Progenitor cell of endocrine pancreas (in vitro differentiated cells): ENCODE measurements around the gene MAGEA10. TPM values are rescaled to one million over a fixed set of nuclear protein-coding genes. Genes with fewer than 3 reads are reported as not detected.
"Not testable (repeated sequence)": the region's sequence is repeated elsewhere in the genome, so short reads cannot be mapped to it uniquely, and the experiment has no call there.

Experiments used
- DNase-seq: peaks from one replicate; pipeline ENCODE4 v3.0.0; 2021; ENCODE audit warnings: low spot score; ENCODE audit not compliant: unreplicated experiment
- H3K27ac Mint-ChIP-seq: 2 replicates; pipeline ENCODE4 v1.8.0; 2021; ENCODE audit warnings: mild to moderate bottlenecking, moderate library complexity, mixed read lengths
- H3K27me3 Mint-ChIP-seq: 2 replicates; pipeline ENCODE4 v1.8.0; 2021; ENCODE audit warnings: mixed read lengths
- H3K36me3 Mint-ChIP-seq: 2 replicates; pipeline ENCODE4 v1.8.0; 2022; ENCODE audit warnings: mixed read lengths; ENCODE audit not compliant: insufficient read depth
- H3K4me1 Mint-ChIP-seq: 2 replicates; pipeline ENCODE4 v1.8.0; 2021; ENCODE audit warnings: low read depth, mixed read lengths
- H3K4me3 Mint-ChIP-seq: 2 replicates; pipeline ENCODE4 v1.8.0; 2021; ENCODE audit warnings: low read depth, mild to moderate bottlenecking, moderate library complexity, mixed read lengths
- H3K9me3 Mint-ChIP-seq: 2 replicates; pipeline ENCODE4 v1.8.0; 2021; ENCODE audit warnings: low read depth, mixed read lengths
- long read RNA-seq: library from polyadenylated mRNA; unstranded; transcript quantifications from one replicate; pipeline ENCODE4 v2.0.0, GENCODE V29; 2020
- total RNA-seq: library from RNA; stranded (reverse); gene quantifications from 2 replicates; pipeline ENCODE4 v1.2.1, GENCODE V29; 2021
- TF ChIP-seq, protein P1 (sequence below): fragments of 200-600 bp; sonication (generic); IDR thresholded peaks from one replicate; pipeline ENCODE4 v1.5.0; 2021; ENCODE audit warnings: antibody characterized with exemption, mild to moderate bottlenecking; ENCODE audit not compliant: unreplicated experiment

Gene MAGEA10
- total RNA-seq, result not detected in 2 replicates
- long read RNA-seq, result 0 reads

DNA sequence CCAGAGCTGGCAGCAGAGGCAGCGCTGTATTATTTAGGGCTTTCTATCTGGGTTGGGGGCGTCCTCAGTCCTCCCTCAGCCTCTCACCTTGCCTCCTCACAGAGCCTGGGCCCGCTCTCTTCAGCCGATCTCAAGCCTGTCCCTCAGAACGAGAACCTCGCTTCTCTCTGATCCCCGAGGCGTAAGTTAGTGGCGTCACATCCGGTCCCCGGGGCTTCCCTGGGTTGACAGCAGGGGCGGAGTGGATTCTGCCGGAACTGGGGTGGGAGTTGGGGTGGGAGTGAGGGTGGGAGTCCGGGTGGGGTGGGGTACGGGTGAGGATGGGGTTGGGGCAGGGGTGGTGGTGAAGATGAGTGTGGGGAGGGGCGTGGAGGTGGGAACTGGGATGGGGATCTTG lies at the start of gene MAGEA10:
MAGEA10 (minus strand) TSS at position 190 of the 397 bp plus-strand sequence. CDS start 2,957 bp downstream, outside the sequence.
- Mint-ChIP-seq H3K27me3 (no peaks in the 10 kb centered on the region), H3K4me1 (no peaks in the 10 kb centered on the region), H3K9me3 (peaks cover 6% of the 10 kb centered on the region), H3K36me3 (no peaks in the 10 kb centered on the region), H3K4me3 (no peak within 1 kb of the TSS), H3K27ac (no peak within 1 kb of the TSS)
- TF ChIP-seq, protein P1, sequence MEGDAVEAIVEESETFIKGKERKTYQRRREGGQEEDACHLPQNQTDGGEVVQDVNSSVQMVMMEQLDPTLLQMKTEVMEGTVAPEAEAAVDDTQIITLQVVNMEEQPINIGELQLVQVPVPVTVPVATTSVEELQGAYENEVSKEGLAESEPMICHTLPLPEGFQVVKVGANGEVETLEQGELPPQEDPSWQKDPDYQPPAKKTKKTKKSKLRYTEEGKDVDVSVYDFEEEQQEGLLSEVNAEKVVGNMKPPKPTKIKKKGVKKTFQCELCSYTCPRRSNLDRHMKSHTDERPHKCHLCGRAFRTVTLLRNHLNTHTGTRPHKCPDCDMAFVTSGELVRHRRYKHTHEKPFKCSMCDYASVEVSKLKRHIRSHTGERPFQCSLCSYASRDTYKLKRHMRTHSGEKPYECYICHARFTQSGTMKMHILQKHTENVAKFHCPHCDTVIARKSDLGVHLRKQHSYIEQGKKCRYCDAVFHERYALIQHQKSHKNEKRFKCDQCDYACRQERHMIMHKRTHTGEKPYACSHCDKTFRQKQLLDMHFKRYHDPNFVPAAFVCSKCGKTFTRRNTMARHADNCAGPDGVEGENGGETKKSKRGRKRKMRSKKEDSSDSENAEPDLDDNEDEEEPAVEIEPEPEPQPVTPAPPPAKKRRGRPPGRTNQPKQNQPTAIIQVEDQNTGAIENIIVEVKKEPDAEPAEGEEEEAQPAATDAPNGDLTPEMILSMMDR, result no peak
- no peak for DNase-seq

DNA sequence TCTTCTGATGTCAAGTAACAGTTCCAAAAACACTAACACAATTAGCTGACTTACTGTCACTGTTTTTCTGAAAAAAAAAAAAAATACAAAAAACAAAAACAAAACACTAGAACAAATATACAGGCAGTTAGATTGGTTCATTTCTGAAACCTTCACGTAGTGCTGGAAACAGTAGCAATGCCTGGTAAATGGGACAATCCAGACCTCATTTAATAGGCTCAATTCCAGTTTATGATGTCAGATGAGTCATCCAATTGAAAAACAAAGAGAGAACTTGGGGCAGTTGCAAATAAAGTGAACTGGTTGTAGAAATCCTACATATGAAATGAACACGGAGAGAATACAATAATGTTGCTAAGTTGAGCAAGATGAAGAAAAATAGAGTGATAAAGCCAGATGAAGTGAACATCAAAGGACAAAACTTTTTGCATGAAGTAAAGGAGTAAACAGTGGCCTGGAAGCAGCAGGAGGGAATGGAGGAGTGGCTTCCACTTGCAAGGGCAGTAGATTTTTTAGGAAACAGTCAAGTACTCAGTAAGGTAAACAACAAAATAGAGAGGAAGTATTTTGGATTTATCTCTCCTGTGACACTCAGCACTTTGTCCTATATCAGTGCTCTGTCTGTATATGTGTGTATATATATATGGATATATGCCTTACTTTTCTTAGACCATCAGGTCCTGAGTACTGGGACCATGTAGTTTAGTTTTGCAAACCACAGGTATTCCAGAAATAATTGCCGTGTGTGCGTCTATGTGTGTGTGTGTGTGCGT lies 39.3 kb upstream of the MAGEA10 start:
- DNase-seq, result no peak
- Mint-ChIP-seq H3K4me3 (no peak overlapping the region), H3K27ac (no peak overlapping the region), H3K36me3 (no peaks in the 10 kb centered on the region), H3K4me1 (no peaks in the 10 kb centered on the region), H3K27me3 (no peaks in the 10 kb centered on the region), H3K9me3 (peaks cover 24% of the 10 kb centered on the region)
- TF ChIP-seq, protein P1, result no peak

DNA sequence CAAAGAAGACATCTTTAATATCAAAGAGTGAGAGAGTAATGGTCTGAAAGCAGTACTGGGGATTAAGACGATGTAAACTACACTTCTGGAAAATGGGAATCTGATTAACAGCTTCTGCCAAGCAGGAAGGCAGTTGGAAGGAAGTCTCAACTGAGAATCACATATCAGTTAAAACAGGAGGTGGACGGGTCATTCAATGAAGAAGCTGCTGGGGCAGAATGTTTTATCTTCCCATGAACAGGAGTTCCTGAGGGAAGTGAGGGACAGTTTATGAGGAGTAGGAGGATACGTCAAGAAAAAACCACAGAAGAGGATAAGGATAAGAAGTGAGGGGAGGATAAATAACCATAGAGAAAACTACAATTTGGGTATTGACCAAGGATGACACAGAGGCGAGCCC lies 38.7 kb upstream of the MAGEA10 start:
- H3K27ac Mint-ChIP-seq, result no peak overlapping the region
- TF ChIP-seq, protein P1, result no peak
- H3K9me3 Mint-ChIP-seq, result peaks cover 26% of the 10 kb centered on the region
- H3K27me3 Mint-ChIP-seq, result no peaks in the 10 kb centered on the region
- H3K4me3 Mint-ChIP-seq, result no peak overlapping the region
- H3K36me3 Mint-ChIP-seq, result no peaks in the 10 kb centered on the region
- H3K4me1 Mint-ChIP-seq, result no peaks in the 10 kb centered on the region
- no peak for DNase-seq

DNA sequence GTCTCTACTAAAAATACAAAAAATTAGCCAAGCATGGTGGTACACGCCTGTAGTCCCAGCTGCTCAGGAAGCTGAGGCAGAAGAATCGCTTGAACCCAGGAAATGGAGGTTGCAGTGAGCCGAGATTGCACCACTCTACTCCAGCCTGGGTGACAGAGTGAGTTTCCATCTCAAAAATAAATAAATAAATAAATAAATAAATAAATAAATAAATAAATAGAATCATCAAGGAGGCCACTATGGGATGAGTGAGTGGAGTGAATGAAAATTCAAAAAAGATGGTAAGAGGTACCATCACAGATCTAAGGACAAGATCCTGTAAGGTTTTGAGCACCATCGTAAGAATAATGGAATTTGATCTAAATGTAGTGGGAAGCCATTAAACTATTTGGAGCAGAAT lies 37.5 kb upstream of the MAGEA10 start:
- H3K27me3 Mint-ChIP-seq, H3K4me3 Mint-ChIP-seq, DNase-seq, H3K27ac Mint-ChIP-seq, H3K4me1 Mint-ChIP-seq, H3K36me3 Mint-ChIP-seq: not testable (repeated sequence)
- peaks cover 23% of the 10 kb centered on the region for H3K9me3 Mint-ChIP-seq

DNA sequence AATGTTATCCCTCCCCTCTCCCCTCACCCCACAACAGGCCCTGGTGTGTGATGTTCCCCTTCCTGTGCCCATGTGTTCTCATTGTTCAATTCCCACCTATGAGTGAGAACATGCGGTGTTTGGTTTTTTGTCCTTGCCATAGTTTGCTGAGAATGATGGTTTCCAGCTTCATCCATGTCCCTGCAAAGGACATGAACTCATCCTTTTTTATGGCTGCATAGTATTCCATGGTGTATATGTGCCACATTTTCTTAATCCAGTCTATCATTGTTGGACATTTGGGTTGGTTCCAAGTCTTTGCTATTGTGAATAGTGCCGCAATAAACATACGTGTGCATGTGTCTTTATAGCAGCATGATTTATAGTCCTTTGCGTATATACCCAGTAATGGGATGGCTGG lies 35.5 kb upstream of the MAGEA10 start:
- H3K27me3 Mint-ChIP-seq, H3K27ac Mint-ChIP-seq, DNase-seq, H3K4me1 Mint-ChIP-seq, H3K4me3 Mint-ChIP-seq, H3K36me3 Mint-ChIP-seq: not testable (repeated sequence)
- peaks cover 18% of the 10 kb centered on the region for H3K9me3 Mint-ChIP-seq

DNA sequence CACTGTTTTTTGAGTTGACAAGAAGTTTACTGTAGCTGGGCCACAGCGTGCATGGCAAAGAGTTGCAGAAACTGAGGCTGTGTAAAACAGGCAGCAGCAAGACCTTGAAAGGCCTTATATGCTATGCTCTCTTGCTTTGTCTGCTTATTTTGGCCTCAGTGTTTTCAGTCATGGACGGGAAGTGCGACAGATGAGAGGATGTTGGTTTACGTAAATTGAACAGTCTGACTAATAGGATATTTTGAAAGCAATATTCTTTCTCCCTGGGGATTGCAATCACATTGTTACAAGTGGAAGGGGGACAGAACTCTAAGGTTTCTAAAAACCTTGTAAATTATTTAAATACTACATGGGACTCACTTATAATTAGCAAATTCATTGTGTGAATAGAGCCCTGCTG lies 32.2 kb upstream of the MAGEA10 start:
- H3K9me3 Mint-ChIP-seq, result peaks cover 23% of the 10 kb centered on the region
- TF ChIP-seq, protein P1, result no peak
- H3K4me3 Mint-ChIP-seq, result no peak overlapping the region
- DNase-seq, result no peak
- H3K27me3 Mint-ChIP-seq, result no peaks in the 10 kb centered on the region
- no peaks in the 10 kb centered on the region for H3K36me3 Mint-ChIP-seq
- no peak overlapping the region for H3K27ac Mint-ChIP-seq
- no peaks in the 10 kb centered on the region for H3K4me1 Mint-ChIP-seq
